Gastroesophageal sphincter (tissue), 3 donors: ENCODE measurements around the gene C19orf12.

Source experiments
- POLR2A ChIP-seq, 2 donors: fragments of 450-650 bp; IDR thresholded peaks; one replicate each; pipeline ENCODE4 v1.6.1; 2017; ENCODE audit warnings: antibody characterized with exemption in 2 of 2, mild to moderate bottlenecking in 2 of 2, moderate library complexity in 1 of 2
- POLR2AphosphoS5 ChIP-seq: sonication (generic); formaldehyde crosslinking; IDR thresholded peaks from one replicate; pipeline ENCODE4 v1.6.1; 2017; ENCODE audit warnings: antibody characterized with exemption
- TF ChIP-seq, protein P1 (sequence below), 4 experiments: fragments of 200-600 bp in 2 of 4; fragments of 450-650 bp in 2 of 4; sonication (generic) in 1 of 4; IDR thresholded peaks; one replicate each; pipeline ENCODE4 v1.5.1; 2017 to 2019; ENCODE audit warnings: antibody characterized with exemption in 4 of 4, mild to moderate bottlenecking in 2 of 4, moderate library complexity in 2 of 4

DNA sequence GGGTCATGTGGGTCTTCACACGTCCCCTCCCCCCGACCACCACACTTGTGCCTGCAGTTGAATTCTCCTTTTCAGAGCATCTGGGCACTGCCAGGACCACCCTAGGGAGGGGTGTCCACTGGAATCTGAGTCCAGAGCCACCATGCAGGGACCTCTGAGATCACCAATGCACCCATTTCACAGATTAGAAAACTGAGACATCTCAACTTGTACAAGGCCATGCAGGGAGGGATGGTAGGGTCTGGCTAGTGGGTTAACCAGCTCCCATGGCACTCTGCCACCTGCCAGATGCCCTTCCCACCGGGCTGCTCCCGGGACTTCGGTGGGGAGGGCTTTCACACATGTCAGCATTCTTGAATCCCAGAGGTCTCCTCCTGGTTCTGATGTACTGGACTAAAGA lies 44.3 kb upstream of the C19orf12 start:
- TF ChIP-seq, protein P1, sequence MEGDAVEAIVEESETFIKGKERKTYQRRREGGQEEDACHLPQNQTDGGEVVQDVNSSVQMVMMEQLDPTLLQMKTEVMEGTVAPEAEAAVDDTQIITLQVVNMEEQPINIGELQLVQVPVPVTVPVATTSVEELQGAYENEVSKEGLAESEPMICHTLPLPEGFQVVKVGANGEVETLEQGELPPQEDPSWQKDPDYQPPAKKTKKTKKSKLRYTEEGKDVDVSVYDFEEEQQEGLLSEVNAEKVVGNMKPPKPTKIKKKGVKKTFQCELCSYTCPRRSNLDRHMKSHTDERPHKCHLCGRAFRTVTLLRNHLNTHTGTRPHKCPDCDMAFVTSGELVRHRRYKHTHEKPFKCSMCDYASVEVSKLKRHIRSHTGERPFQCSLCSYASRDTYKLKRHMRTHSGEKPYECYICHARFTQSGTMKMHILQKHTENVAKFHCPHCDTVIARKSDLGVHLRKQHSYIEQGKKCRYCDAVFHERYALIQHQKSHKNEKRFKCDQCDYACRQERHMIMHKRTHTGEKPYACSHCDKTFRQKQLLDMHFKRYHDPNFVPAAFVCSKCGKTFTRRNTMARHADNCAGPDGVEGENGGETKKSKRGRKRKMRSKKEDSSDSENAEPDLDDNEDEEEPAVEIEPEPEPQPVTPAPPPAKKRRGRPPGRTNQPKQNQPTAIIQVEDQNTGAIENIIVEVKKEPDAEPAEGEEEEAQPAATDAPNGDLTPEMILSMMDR (IDR thresholded peaks at IDR 0.05), result no peak
- TF ChIP-seq POLR2AphosphoS5, result no peak
- TF ChIP-seq POLR2A (IDR thresholded peaks at IDR 0.05), result no peak
